GM12891 (cell line): ENCODE measurements around the gene TMEM205.

Source experiments
- POLR2A ChIP-seq: IDR thresholded peaks from 2 replicates; pipeline ENCODE4 v1.6.1; 2011; ENCODE audit warnings: low read depth, low read length, control low read depth
- POLR2AphosphoS5 ChIP-seq: IDR thresholded peaks from 2 replicates; pipeline ENCODE4 v1.6.1; 2011; ENCODE audit warnings: low read depth, low read length, control low read depth
- POU2F2 ChIP-seq: IDR thresholded peaks from 2 replicates; pipeline ENCODE4 v1.6.1; 2011; ENCODE audit warnings: low read depth, mild to moderate bottlenecking, control low read depth, low read length, moderate library complexity
- SPI1 ChIP-seq: IDR thresholded peaks from 2 replicates; pipeline ENCODE4 v1.6.1; 2011; ENCODE audit warnings: low read depth, low read length, control low read depth
- TAF1 ChIP-seq: IDR thresholded peaks from 2 replicates; pipeline ENCODE4 v1.6.1; 2011; ENCODE audit warnings: low read depth, low read length, control low read depth

DNA sequence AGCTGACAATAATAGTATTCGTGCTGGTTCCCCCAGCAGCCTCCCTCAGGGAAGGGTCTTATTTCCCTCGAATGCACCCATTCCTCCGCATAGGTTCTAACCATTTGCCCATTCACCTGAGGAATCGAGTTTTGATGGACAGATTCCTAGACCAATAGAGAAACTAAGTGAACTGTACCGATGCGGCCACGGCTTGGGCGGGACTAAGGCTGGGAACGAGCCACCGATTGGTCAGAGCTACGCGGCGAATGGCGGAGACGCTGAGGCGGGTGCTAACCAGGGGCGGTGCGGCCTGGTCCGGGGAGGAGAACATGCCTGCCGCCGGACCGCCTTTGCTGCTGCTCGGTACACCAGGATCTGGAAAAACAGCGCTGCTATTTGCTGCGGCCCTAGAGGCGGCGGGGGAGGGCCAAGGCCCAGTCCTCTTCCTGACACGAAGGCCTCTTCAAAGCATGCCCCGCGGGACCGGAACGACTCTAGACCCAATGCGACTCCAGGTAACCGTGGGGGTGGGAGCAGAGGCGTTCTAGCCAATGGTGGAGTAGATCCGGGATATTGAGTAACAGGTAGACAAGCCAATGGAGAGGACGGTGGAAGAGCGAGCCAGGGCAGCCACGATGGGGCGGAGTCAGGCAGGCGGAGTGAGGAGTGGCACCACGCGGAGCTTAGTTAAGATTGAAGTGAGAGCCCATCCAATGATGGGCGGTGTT lies 28.5 kb upstream of the TMEM205 start, which contains the start of gene SWSAP1:
- TF ChIP-seq POLR2A = peak; percentile 44; the same call in 1 of the 2 replicates
- peak; percentile 82 for TF ChIP-seq POLR2AphosphoS5
- TF ChIP-seq TAF1 = no peak
- no peak; the same call in 1 of the 2 replicates for TF ChIP-seq POU2F2
- no peak for TF ChIP-seq SPI1
